ENCODE results near the gene ICE2. TPM values are rescaled to one million over a fixed set of nuclear protein-coding genes. Genes with fewer than 3 reads are reported as not detected.
A peak's percentile ranks its signal among the peaks of the same experiment; 100 is the strongest.

ICE2 gene
- total RNA-seq, 6 experiments from 2014 or later: 29.3 to 36.9 (median 33.8) TPM

GRCh38 chr15:60428935-60429334, 50.0 kb downstream of the ICE2 start:
- peaks cover 16% of the 10 kb centered on the region for H3K36me3 Mint-ChIP-seq (ENCODE audit: low read depth)
- H3K4me3 Mint-ChIP-seq: no peak overlapping the region
- H3K4me1 Mint-ChIP-seq (ENCODE audit: low read depth): peaks cover 41% of the 10 kb centered on the region
- H3K27me3 Mint-ChIP-seq (ENCODE audit: insufficient read depth): no peaks in the 10 kb centered on the region
- DNase-seq: no peak
- H3K9me3 Mint-ChIP-seq: no peaks in the 10 kb centered on the region
- TF ChIP-seq, protein P1, sequence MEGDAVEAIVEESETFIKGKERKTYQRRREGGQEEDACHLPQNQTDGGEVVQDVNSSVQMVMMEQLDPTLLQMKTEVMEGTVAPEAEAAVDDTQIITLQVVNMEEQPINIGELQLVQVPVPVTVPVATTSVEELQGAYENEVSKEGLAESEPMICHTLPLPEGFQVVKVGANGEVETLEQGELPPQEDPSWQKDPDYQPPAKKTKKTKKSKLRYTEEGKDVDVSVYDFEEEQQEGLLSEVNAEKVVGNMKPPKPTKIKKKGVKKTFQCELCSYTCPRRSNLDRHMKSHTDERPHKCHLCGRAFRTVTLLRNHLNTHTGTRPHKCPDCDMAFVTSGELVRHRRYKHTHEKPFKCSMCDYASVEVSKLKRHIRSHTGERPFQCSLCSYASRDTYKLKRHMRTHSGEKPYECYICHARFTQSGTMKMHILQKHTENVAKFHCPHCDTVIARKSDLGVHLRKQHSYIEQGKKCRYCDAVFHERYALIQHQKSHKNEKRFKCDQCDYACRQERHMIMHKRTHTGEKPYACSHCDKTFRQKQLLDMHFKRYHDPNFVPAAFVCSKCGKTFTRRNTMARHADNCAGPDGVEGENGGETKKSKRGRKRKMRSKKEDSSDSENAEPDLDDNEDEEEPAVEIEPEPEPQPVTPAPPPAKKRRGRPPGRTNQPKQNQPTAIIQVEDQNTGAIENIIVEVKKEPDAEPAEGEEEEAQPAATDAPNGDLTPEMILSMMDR (IDR thresholded peaks at IDR 0.05): no peak
- H3K27ac Mint-ChIP-seq: no peak overlapping the region

DNA sequence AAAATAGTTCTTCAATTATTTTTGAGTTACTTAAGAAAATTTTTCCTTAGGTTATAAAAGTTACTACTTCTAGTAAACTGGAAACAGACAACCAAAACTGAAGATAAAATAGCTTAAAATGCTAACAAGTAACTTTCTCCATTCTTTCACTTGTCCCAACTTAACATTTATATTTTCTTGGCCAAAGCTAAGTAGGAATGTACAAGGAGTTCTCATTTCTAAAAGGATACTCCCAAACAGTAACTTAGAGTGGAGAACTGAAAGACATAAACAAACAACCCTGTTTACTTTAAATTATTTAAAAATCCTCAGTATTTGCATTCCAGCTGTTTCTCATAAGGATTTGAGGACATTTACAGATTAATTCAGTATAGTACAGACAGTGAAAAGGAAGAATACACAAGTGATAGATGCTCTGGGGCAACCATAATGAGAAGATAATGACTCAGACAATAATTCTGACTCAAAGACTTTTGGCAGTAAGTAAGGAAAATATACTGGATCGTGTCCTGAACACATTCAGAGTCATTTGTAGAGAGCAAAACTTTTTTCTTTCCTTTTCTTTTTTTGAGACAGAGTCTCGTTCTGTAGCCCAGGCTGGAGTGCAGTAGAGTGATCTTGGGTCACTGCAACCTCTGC, 52.0 kb downstream of the ICE2 start:
- Mint-ChIP-seq H3K27ac (peak overlapping the region; percentile 90), H3K27me3 (ENCODE audit: insufficient read depth) (no peaks in the 10 kb centered on the region), H3K36me3 (ENCODE audit: low read depth) (peaks cover 16% of the 10 kb centered on the region), H3K4me1 (ENCODE audit: low read depth) (peaks cover 59% of the 10 kb centered on the region), H3K4me3 (peak overlapping the region; percentile 80), H3K9me3 (no peaks in the 10 kb centered on the region)
- DNase-seq: peak; percentile 80
- TF ChIP-seq, protein P1 (IDR thresholded peaks at IDR 0.05): no peak

DNA sequence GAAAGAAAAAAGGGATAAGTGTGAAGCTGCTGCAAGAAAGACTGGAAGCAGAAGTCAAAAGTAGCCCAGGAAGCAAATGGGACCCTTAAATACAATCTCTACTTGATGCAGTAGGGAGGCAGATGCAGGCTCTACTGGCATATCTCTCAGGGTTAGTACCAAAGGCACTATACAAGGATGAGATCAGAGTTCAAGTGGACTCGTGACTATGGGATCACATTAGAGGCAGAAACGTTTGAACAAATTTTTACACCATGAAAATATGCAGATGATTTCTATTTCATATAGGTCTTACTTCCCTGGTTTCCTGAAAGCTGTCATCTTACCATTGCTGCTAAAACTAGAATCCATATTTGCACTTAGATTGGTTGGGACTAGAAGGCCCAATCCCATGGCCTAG, 53.5 kb downstream of the ICE2 start:
- Mint-ChIP-seq H3K27me3 (ENCODE audit: insufficient read depth) (no peaks in the 10 kb centered on the region), H3K4me1 (ENCODE audit: low read depth) (peaks cover 74% of the 10 kb centered on the region), H3K4me3 (no peak overlapping the region), H3K9me3 (no peaks in the 10 kb centered on the region), H3K27ac (no peak overlapping the region), H3K36me3 (ENCODE audit: low read depth) (peaks cover 11% of the 10 kb centered on the region)
- TF ChIP-seq, protein P1 (IDR thresholded peaks at IDR 0.05): no peak
- DNase-seq: no peak

- TF ChIP-seq, protein P1 (IDR thresholded peaks at IDR 0.05): no peak
- Mint-ChIP-seq H3K4me3 (peak overlapping the region; percentile 79), H3K27ac (peak overlapping the region; percentile 93), H3K36me3 (ENCODE audit: low read depth) (peaks cover 11% of the 10 kb centered on the region; the same call in 1 of the 2 replicates), H3K27me3 (ENCODE audit: insufficient read depth) (no peaks in the 10 kb centered on the region), H3K9me3 (no peaks in the 10 kb centered on the region), H3K4me1 (ENCODE audit: low read depth) (peaks cover 89% of the 10 kb centered on the region)
- no peak for DNase-seq
Measured at GRCh38 chr15:60424006-60424405, 54.9 kb downstream of the ICE2 start.

DNA sequence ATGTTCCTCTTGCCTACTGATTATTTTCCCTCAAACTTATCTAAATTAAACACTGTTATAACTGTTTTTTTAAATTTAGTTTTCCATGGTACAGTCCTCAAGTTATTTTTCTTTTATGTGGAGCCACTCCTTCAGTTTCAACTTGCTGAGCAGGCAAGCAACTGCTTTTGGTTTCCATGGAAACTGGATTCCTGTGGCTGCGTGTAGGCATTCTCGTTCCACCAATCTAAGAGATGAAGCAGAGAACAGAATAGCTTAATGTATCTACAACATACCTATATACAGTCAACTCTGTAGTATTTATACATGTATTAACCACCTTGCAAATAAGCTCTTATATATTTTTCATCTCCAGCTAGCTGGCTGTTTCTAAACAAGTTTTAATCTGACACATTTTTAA, 55.4 kb downstream of the ICE2 start:
- TF ChIP-seq, protein P1 (IDR thresholded peaks at IDR 0.05): no peak
- peak overlapping the region; percentile 79 for H3K4me3 Mint-ChIP-seq
- DNase-seq: peak; percentile 94
- peaks cover 11% of the 10 kb centered on the region; the same call in 1 of the 2 replicates for H3K36me3 Mint-ChIP-seq (ENCODE audit: low read depth)
- H3K9me3 Mint-ChIP-seq: no peaks in the 10 kb centered on the region
- peaks cover 88% of the 10 kb centered on the region for H3K4me1 Mint-ChIP-seq (ENCODE audit: low read depth)
- no peaks in the 10 kb centered on the region for H3K27me3 Mint-ChIP-seq (ENCODE audit: insufficient read depth)
- H3K27ac Mint-ChIP-seq: peak overlapping the region; percentile 93

Measured in HFFc6 (cell line).